ENCODE results near the gene HMCN2.

GRCh38 chr9:130305381-130305780 is 39.8 kb downstream of the HMCN2 start:
- no peak for TF ChIP-seq CTCF (IDR thresholded peaks at IDR 0.05)
- no peak for TF ChIP-seq POLR2A (IDR thresholded peaks at IDR 0.05)
- TF ChIP-seq EP300 (IDR thresholded peaks at IDR 0.05) = no peak

All from stomach (tissue), 4 donors.